SK-N-SH (cell line): ENCODE results near the gene SURF6. TPM values are rescaled to one million over a fixed set of nuclear protein-coding genes. Genes with fewer than 3 reads are reported as not detected.
A peak's percentile ranks its signal among the peaks of the same experiment; 100 is the strongest.
"Not testable (repeated sequence)": the region's sequence is repeated elsewhere in the genome, so short reads cannot be mapped to it uniquely, and the experiment has no call there.

Experiments
- CTCF ChIA-PET: fragments of 300-600, 350-600 bp; formaldehyde crosslinking; extraction: SDS; loops from one replicate; lab custom pipeline; 2021; lab: Yijun Ruan, JAX
- POLR2A ChIA-PET: fragments of 350-600 bp; sonication (Branson Sonifier 250); formaldehyde crosslinking; extraction: SDS; loops from one replicate; lab custom pipeline; 2020; ENCODE audit warnings: antibody characterized with exemption, inconsistent platforms; lab: Yijun Ruan, JAX
- DNase-seq: peaks from one replicate; pipeline ENCODE4 v3.0.0; 2012
- H2AFZ ChIP-seq: fragments of 200-600 bp; sonication (generic); 2 replicates; pipeline ENCODE4 v1.8.1; 2016; ENCODE audit warnings: antibody characterized with exemption, mild to moderate bottlenecking, low read depth
- H3F3A ChIP-seq: fragments of 200-600 bp; sonication (generic); replicated peaks from 2 replicates; pipeline ENCODE3; 2016; ENCODE audit warnings: antibody characterized with exemption, mild to moderate bottlenecking; ENCODE audit not compliant: insufficient read depth
- H3K27ac ChIP-seq, 2 experiments: fragments of 200-500 bp in 1 of 2; fragments of 200-600 bp in 1 of 2; sonication (Bioruptor generic) in 1 of 2; sonication (generic), shearing (Covaris generic) in 1 of 2; 2 replicates each; pipeline versions ENCODE4 v1.5.1 to v1.6.1; 2014 to 2016; ENCODE audit warnings: low read depth in 2 of 2, inconsistent platforms in 1 of 2, low read length in 1 of 2, mild to moderate bottlenecking in 1 of 2, mixed read lengths in 1 of 2
- H3K27me3 ChIP-seq: fragments of 200-600 bp; sonication (generic), shearing (Covaris generic); 2 replicates; pipeline ENCODE4 v1.6.1; 2016; ENCODE audit warnings: mixed run types; ENCODE audit not compliant: insufficient read depth
- H3K36me3 ChIP-seq, 2 experiments: fragments of 200-500 bp in 1 of 2; fragments of 200-600 bp in 1 of 2; sonication (Bioruptor generic) in 1 of 2; sonication (generic) in 1 of 2; replicated peaks in 1 of 2; 2 replicates each; pipeline versions ENCODE3 to v1.5.1; 2014 to 2016; ENCODE audit warnings: low read length in 1 of 2, mild to moderate bottlenecking in 1 of 2; ENCODE audit not compliant: insufficient read depth in 2 of 2, control insufficient read depth in 1 of 2
- H3K4me1 ChIP-seq, 2 experiments: fragments of 200-500 bp in 1 of 2; fragments of 200-600 bp in 1 of 2; sonication (Bioruptor generic) in 1 of 2; sonication (generic), shearing (Covaris generic) in 1 of 2; 2 replicates each; pipeline versions ENCODE4 v1.5.1 to v1.6.1; 2014 to 2016; ENCODE audit warnings: low read depth in 1 of 2, low read length in 1 of 2, mixed run types in 1 of 2; ENCODE audit not compliant: insufficient read depth in 2 of 2, control insufficient read depth in 1 of 2
- H3K4me2 ChIP-seq: fragments of 200-600 bp; sonication (generic), shearing (Covaris generic); 2 replicates; pipeline ENCODE4 v1.6.1; 2017; ENCODE audit warnings: mixed run types
- H3K4me3 ChIP-seq, 2 experiments: fragments of 200-500 bp in 1 of 2; fragments of 200-600 bp in 1 of 2; sonication (Bioruptor generic) in 1 of 2; sonication (generic), shearing (Covaris generic) in 1 of 2; 2 replicates each; pipeline versions ENCODE4 v1.5.1 to v1.8.1; 2014 to 2016; ENCODE audit warnings: low read depth in 2 of 2, inconsistent platforms in 1 of 2, low read length in 1 of 2, mild to moderate bottlenecking in 1 of 2, mixed read lengths in 1 of 2, moderate library complexity in 1 of 2
- H3K79me2 ChIP-seq: fragments of 200-600 bp; sonication (generic); 2 replicates; pipeline ENCODE4 v1.8.1; 2017; ENCODE audit warnings: mild to moderate bottlenecking; ENCODE audit not compliant: insufficient read depth
- H3K9ac ChIP-seq: fragments of 200-600 bp; sonication (generic); 2 replicates; pipeline ENCODE4 v1.6.1; 2017; ENCODE audit warnings: mixed run types
- H3K9me2 ChIP-seq: fragments of 200-600 bp; sonication (generic); 2 replicates; pipeline ENCODE4 v1.6.1; 2017; ENCODE audit warnings: mixed run types
- H3K9me3 ChIP-seq: fragments of 200-600 bp; sonication (generic); 2 replicates; pipeline ENCODE4 v1.6.1; 2017; ENCODE audit warnings: mixed run types, mild to moderate bottlenecking, moderate library complexity
- H4K20me1 ChIP-seq: fragments of 200-600 bp; sonication (generic); 2 replicates; pipeline ENCODE4 v1.6.1; 2017; ENCODE audit warnings: mild to moderate bottlenecking, mixed run types; ENCODE audit not compliant: insufficient read depth
- CTCF ChIP-seq: fragments of 200-600 bp; sonication (generic); IDR thresholded peaks from 2 replicates; pipeline ENCODE4 v1.6.1; 2017; ENCODE audit warnings: antibody characterized with exemption, mild to moderate bottlenecking, moderate library complexity
- FOXJ3 ChIP-seq: sonication (generic); formaldehyde crosslinking; IDR thresholded peaks from 2 replicates; pipeline ENCODE4 v1.5.1; 2020; ENCODE audit warnings: mild to moderate bottlenecking, missing genetic modification reagents
- JUND ChIP-seq: IDR thresholded peaks from 2 replicates; pipeline ENCODE4 v1.4.0; 2012
- POLR2AphosphoS5 ChIP-seq: IDR thresholded peaks from 2 replicates; pipeline ENCODE4 v1.6.1; 2012; ENCODE audit warnings: low read depth, low read length
- RAD21 ChIP-seq: IDR thresholded peaks from 2 replicates; pipeline ENCODE4 v1.6.1; 2012; ENCODE audit warnings: mild to moderate bottlenecking, low read length
- SIN3A ChIP-seq: IDR thresholded peaks from 2 replicates; pipeline ENCODE4 v1.6.1; 2012; ENCODE audit warnings: low read depth, mild to moderate bottlenecking, low read length, moderate library complexity, borderline replicate concordance
- SMC3 ChIP-seq: IDR thresholded peaks from 2 replicates; pipeline ENCODE4 v1.6.1; 2012; ENCODE audit warnings: low read depth, low read length, improper control_type of control experiment
- WGBS: methylation state at CpG from one replicate; pipeline ENCODE4 v1.1.6; 2017; ENCODE audit warnings: low lambda C conversion rate; 5-methylcytosine and 5-hydroxymethylcytosine counted together
- polyA plus RNA-seq, 3 experiments: library from polyadenylated mRNA; depleted of rRNA; stranded (reverse); fragments of >200 nt; gene quantifications; 2 replicates each; pipeline ENCODE4 v1.2.3, GENCODE V29; 2012

The SURF6 gene
- polyA plus RNA-seq, 1 of the 3 experiments (the other 2 are of a cell fraction), result 44.5 TPM

- no peak overlapping the region for H3K4me2 ChIP-seq
- H3K4me3 ChIP-seq, result no peak overlapping the region
- 0 out of 2 replicates have a peak, but pooled peaks cover 13% of the 10 kb centered on the region for H4K20me1 ChIP-seq
- H3K9me3 ChIP-seq, result no peaks in the 10 kb centered on the region
- no peaks in the 10 kb centered on the region for H3K27me3 ChIP-seq
- TF ChIP-seq FOXJ3 (no peak), JUND (no peak), SIN3A (no peak)
- H3K9me2 ChIP-seq, result no peaks in the 10 kb centered on the region
- H3K79me2 ChIP-seq, result peaks cover 27% of the 10 kb centered on the region
- 95% methylated on average over 16 of the region's 19 CpGs for WGBS
- POLR2A ChIA-PET, result interaction anchor here (0.8 kb wide), 1 partner anchor 142 kb away, joined by 3 read pairs; no protein-coding TSS in a partner anchor
- peaks cover 38 to 46% of the 10 kb centered on the region in 2 experiments for H3K36me3 ChIP-seq
- peaks cover 15% of the 10 kb centered on the region for H3F3A ChIP-seq
- no peak overlapping the region for H3K9ac ChIP-seq
- CTCF ChIA-PET, result interaction anchor here (0.6 to 4.8 kb wide), 6 partner anchors 11 to 1449 kb away, joined by 3 to 33 read pairs (median 4); no protein-coding TSS in a partner anchor
- H3K4me1 ChIP-seq, result peaks cover 8 to 10% of the 10 kb centered on the region in 2 experiments; a peak in 1 of 4 replicates
- H3K27ac ChIP-seq, result no peak overlapping the region
- no peak overlapping the region for H2AFZ ChIP-seq
- no peak for DNase-seq
Measured at GRCh38 chr9:133331221-133331620, 4.8 kb downstream of the SURF6 start.

GRCh38 chr9:133329306-133330156 is 6.5 kb downstream of the SURF6 start:
- H2AFZ ChIP-seq, H4K20me1 ChIP-seq, H3K9ac ChIP-seq, H3K27ac ChIP-seq, H3K27me3 ChIP-seq, H3K4me1 ChIP-seq, DNase-seq, H3K9me2 ChIP-seq, H3K9me3 ChIP-seq, H3K4me3 ChIP-seq, H3K4me2 ChIP-seq: not testable (repeated sequence)
- POLR2A ChIA-PET, result interaction anchor here (1.2 kb wide), 1 partner anchor 142 kb away, joined by 6 read pairs; no protein-coding TSS in a partner anchor
- peaks cover 15% of the 10 kb centered on the region for H3F3A ChIP-seq
- TF ChIP-seq SMC3 (0 out of 2 replicates have a peak, but pooled peaks have one; percentile 31), CTCF (peak; percentile 64), POLR2AphosphoS5 (0 out of 2 replicates have a peak, but pooled peaks have one; percentile 15), RAD21 (peak; percentile 57)
- H3K79me2 ChIP-seq, result peaks cover 14% of the 10 kb centered on the region
- 57% methylated on average over 19 of the region's 21 CpGs for WGBS
- H3K36me3 ChIP-seq, result peaks cover 36 to 45% of the 10 kb centered on the region in 2 experiments
- CTCF ChIA-PET, result interaction anchor here (0.6 to 3.3 kb wide), 17 partner anchors 9 to 226 kb away, joined by 3 to 47 read pairs (median 4); no protein-coding TSS in a partner anchor
